GM23338 (cell line): ENCODE results near the gene TFDP1. TPM values are rescaled to one million over a fixed set of nuclear protein-coding genes. Genes with fewer than 3 reads are reported as not detected.

ENCODE experiments used
- ATAC-seq: fragments of 200-7000 bp; cut with Tn5 transposase; 3 replicates; pipeline ENCODE4 v1.9.1; 2020
- DNase-seq: peaks from one replicate; pipeline ENCODE4 v3.0.0-alpha.2; 2015; ENCODE audit warnings: low spot score
- H2AFZ ChIP-seq: fragments of 200-600 bp; sonication (generic); 2 replicates; pipeline ENCODE4 v1.8.0; 2016; ENCODE audit warnings: antibody characterized with exemption, mild to moderate bottlenecking, moderate library complexity
- H3F3A ChIP-seq: fragments of 200-600 bp; sonication (generic); replicated peaks from 2 replicates; pipeline ENCODE4 v1.8.0; 2017; ENCODE audit warnings: antibody characterized with exemption, mixed run types, low read depth
- H3K27ac ChIP-seq: fragments of 200-600 bp; sonication (generic); 2 replicates; pipeline ENCODE4 v1.6.1; 2016; ENCODE audit warnings: low read depth
- H3K27me3 ChIP-seq: fragments of 200-600 bp; sonication (generic); 2 replicates; pipeline ENCODE4 v1.8.0; 2016; ENCODE audit warnings: mild to moderate bottlenecking, mixed run types, moderate library complexity; ENCODE audit not compliant: insufficient read depth
- H3K36me3 ChIP-seq: fragments of 200-600 bp; sonication (generic); 2 replicates; pipeline ENCODE4 v1.8.0; 2016; ENCODE audit warnings: mild to moderate bottlenecking; ENCODE audit not compliant: insufficient read depth
- H3K4me1 ChIP-seq: fragments of 200-600 bp; sonication (generic); 2 replicates; pipeline ENCODE4 v1.8.0; 2016; ENCODE audit warnings: mild to moderate bottlenecking, moderate library complexity; ENCODE audit not compliant: insufficient read depth
- H3K4me2 ChIP-seq: fragments of 200-600 bp; sonication (generic); 2 replicates; pipeline ENCODE4 v1.7.1; 2017; ENCODE audit warnings: mixed run types
- H3K4me3 ChIP-seq: fragments of 200-600 bp; sonication (generic); 2 replicates; pipeline ENCODE4 v1.6.1; 2016; ENCODE audit warnings: mixed run types
- H3K79me2 ChIP-seq: fragments of 200-600 bp; sonication (generic); replicated peaks from 2 replicates; pipeline ENCODE4 v1.8.0; 2017; ENCODE audit warnings: mild to moderate bottlenecking; ENCODE audit not compliant: insufficient read depth
- H3K9me2 ChIP-seq: fragments of 200-600 bp; sonication (generic); 2 replicates; pipeline ENCODE4 v1.8.0; 2017; ENCODE audit not compliant: insufficient read depth
- H4K20me1 ChIP-seq: fragments of 200-600 bp; sonication (generic); replicated peaks from 2 replicates; pipeline ENCODE4 v1.8.0; 2017; ENCODE audit warnings: mild to moderate bottlenecking; ENCODE audit not compliant: insufficient read depth
- H3K27ac Mint-ChIP-seq: 2 replicates; pipeline ENCODE4 v1.8.0; 2020; ENCODE audit warnings: inconsistent platforms, mild to moderate bottlenecking, moderate library complexity, mixed read lengths
- H3K27me3 Mint-ChIP-seq: 3 replicates; pipeline ENCODE4 v1.8.0; 2022; ENCODE audit warnings: low read depth, mild to moderate bottlenecking, moderate library complexity, mixed read lengths, inconsistent platforms; ENCODE audit not compliant: insufficient read depth, poor library complexity
- H3K36me3 Mint-ChIP-seq: 3 replicates; pipeline ENCODE4 v1.8.0; 2021; ENCODE audit warnings: low read depth, mild to moderate bottlenecking, inconsistent platforms, moderate library complexity, mixed read lengths
- H3K4me1 Mint-ChIP-seq: 3 replicates; pipeline ENCODE4 v1.8.0; 2020; ENCODE audit warnings: mild to moderate bottlenecking, inconsistent platforms, mixed read lengths
- H3K4me3 Mint-ChIP-seq: 3 replicates; pipeline ENCODE4 v1.8.0; 2021; ENCODE audit warnings: moderate library complexity, mild to moderate bottlenecking, inconsistent platforms, mixed read lengths
- H3K9me3 Mint-ChIP-seq: 3 replicates; pipeline ENCODE4 v1.8.0; 2020; ENCODE audit warnings: moderate library complexity, mild to moderate bottlenecking, inconsistent platforms, mixed read lengths
- CREB1 ChIP-seq: fragments of 250-450 bp; sonication (Bioruptor Pico); IDR thresholded peaks from 2 replicates; pipeline ENCODE4 v1.5.0; 2020; ENCODE audit warnings: low read depth, mild to moderate bottlenecking, moderate library complexity
- EZH2 ChIP-seq: fragments of 200-600 bp; sonication (generic); IDR thresholded peaks from one replicate; pipeline ENCODE4 v1.8.0; 2017; ENCODE audit warnings: antibody characterized with exemption, mild to moderate bottlenecking, low read depth; ENCODE audit not compliant: unreplicated experiment
- EZH2phosphoT487 ChIP-seq: fragments of 200-600 bp; sonication (generic); IDR thresholded peaks from one replicate; pipeline ENCODE4 v1.8.1; 2018; ENCODE audit warnings: antibody characterized with exemption; ENCODE audit not compliant: unreplicated experiment
- JUNB ChIP-seq: IDR thresholded peaks from one replicate; pipeline ENCODE4 v1.6.1; 2016; ENCODE audit warnings: antibody characterized with exemption; ENCODE audit not compliant: unreplicated experiment
- NANOG ChIP-seq: IDR thresholded peaks from 2 replicates; pipeline ENCODE4 v1.6.1; 2016; ENCODE audit warnings: antibody characterized with exemption, borderline replicate concordance
- ZNF331 ChIP-seq: fragments of 250-450 bp; sonication (Bioruptor Pico); IDR thresholded peaks from 2 replicates; pipeline ENCODE4 v1.5.0; 2020; ENCODE audit warnings: low read depth, mild to moderate bottlenecking, moderate library complexity
- polyA plus RNA-seq: library from polyadenylated mRNA; unstranded; fragments of >200 nt; fragmentation: Nextera tagmentation; extraction: Ambion mirVana; gene quantifications from 2 replicates; pipeline ENCODE4 v1.2.1, GENCODE V29; 2016
- total RNA-seq: library from RNA; depleted of rRNA; stranded (reverse); fragments of >200 nt; shearing (Covaris generic); gene quantifications from 2 replicates; pipeline ENCODE4 v1.2.3, GENCODE V29; 2014
- TF ChIP-seq, protein P1 (sequence below), 2 experiments: fragments of 200-600 bp in 1 of 2; sonication (generic) in 1 of 2; conservative IDR thresholded peaks; 2 replicates each; pipeline versions ENCODE4 v1.5.1 to v1.6.1; 2016 to 2017; ENCODE audit warnings: antibody characterized with exemption in 2 of 2, low read depth in 2 of 2, mild to moderate bottlenecking in 2 of 2, moderate library complexity in 1 of 2
- TF ChIP-seq, protein P2 (sequence below): fragments of 250-450 bp; sonication (Bioruptor Pico); IDR thresholded peaks from 2 replicates; pipeline ENCODE4 v1.5.0; 2020; ENCODE audit warnings: mild to moderate bottlenecking, moderate library complexity
- TF ChIP-seq, protein P3 (sequence below): IDR thresholded peaks from one replicate; pipeline ENCODE4 v1.6.1; 2018; ENCODE audit warnings: antibody characterized with exemption; ENCODE audit not compliant: unreplicated experiment

Gene TFDP1
- total and polyA plus RNA-seq, 2 experiments from 2014 or later, result 42.9 to 80.0 TPM

DNA sequence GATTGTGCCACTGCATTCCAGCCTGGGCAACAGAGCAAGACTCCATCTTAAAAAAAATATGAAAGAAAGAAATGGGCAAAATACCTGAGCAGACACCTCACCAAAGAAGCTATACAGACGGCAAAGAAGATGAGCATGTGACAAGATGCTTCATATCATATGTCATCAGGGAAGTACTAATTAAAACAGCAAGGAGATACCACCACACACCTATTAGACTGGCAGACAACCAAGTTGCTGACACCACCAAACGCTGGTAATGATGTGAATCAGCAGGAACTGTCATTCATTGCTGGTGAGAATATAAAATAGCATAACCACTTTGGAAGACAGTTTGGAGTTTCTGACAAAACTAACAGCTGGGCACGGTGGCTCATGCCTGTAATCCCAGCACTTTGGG, 11.5 kb upstream of the TFDP1 start:
- no peak overlapping the region for H2AFZ ChIP-seq
- H3K79me2 ChIP-seq, result no peaks in the 10 kb centered on the region
- no peak overlapping the region for H3K4me2 ChIP-seq
- no peaks in the 10 kb centered on the region for H3K9me3 Mint-ChIP-seq
- no peaks in the 10 kb centered on the region for H3K27me3 ChIP-seq
- H3K4me3 Mint-ChIP-seq, result no peak overlapping the region
- DNase-seq, result no peak
- no peak overlapping the region for H3K27ac ChIP-seq
- H3F3A ChIP-seq, result no peaks in the 10 kb centered on the region
- no peak for ATAC-seq
- TF ChIP-seq EZH2phosphoT487, result no peak
- TF ChIP-seq JUNB, result no peak
- TF ChIP-seq NANOG, result no peak
- TF ChIP-seq, protein P1, sequence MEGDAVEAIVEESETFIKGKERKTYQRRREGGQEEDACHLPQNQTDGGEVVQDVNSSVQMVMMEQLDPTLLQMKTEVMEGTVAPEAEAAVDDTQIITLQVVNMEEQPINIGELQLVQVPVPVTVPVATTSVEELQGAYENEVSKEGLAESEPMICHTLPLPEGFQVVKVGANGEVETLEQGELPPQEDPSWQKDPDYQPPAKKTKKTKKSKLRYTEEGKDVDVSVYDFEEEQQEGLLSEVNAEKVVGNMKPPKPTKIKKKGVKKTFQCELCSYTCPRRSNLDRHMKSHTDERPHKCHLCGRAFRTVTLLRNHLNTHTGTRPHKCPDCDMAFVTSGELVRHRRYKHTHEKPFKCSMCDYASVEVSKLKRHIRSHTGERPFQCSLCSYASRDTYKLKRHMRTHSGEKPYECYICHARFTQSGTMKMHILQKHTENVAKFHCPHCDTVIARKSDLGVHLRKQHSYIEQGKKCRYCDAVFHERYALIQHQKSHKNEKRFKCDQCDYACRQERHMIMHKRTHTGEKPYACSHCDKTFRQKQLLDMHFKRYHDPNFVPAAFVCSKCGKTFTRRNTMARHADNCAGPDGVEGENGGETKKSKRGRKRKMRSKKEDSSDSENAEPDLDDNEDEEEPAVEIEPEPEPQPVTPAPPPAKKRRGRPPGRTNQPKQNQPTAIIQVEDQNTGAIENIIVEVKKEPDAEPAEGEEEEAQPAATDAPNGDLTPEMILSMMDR (conservative IDR thresholded peaks at IDR 0.05; ENCODE audit: low read depth in 2 of 2), result no peak
- TF ChIP-seq CREB1 (CRISPR knock-in tag), result no peak
- TF ChIP-seq ZNF331 (CRISPR knock-in tag), result no peak
- no peaks in the 10 kb centered on the region for H3K4me1 Mint-ChIP-seq
- H4K20me1 ChIP-seq, result no peaks in the 10 kb centered on the region
- H3K27ac Mint-ChIP-seq, result no peak overlapping the region
- no peaks in the 10 kb centered on the region for H3K9me2 ChIP-seq
- H3K27me3 Mint-ChIP-seq, result no peaks in the 10 kb centered on the region
- no peak overlapping the region for H3K4me3 ChIP-seq
- no peaks in the 10 kb centered on the region for H3K36me3 ChIP-seq
- no peaks in the 10 kb centered on the region for H3K4me1 ChIP-seq
- H3K36me3 Mint-ChIP-seq, result no peaks in the 10 kb centered on the region

DNA sequence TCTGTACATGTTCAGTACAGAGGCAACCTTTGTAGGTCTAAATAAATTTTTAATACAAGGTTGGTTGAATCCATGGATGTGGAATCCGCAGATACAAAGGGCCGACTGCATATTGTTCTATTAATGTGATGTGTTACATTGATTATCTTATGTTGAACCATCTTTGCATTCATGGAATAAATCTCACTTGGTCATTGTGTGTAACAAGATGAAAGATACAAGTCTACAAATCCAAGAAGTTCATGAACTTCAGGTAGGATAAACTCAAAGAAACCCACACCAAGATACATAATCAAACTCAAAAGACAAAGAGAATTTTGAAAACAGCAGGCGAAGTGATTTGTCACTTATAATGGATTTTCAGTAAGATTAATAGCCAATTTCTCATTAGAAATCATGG, 8.0 kb upstream of the TFDP1 start:
- no peak for DNase-seq
- no peaks in the 10 kb centered on the region for H3K27me3 ChIP-seq
- H3F3A ChIP-seq, result no peaks in the 10 kb centered on the region
- H3K27ac ChIP-seq, result no peak overlapping the region
- H3K4me3 ChIP-seq, result no peak overlapping the region
- Mint-ChIP-seq H3K27me3 (peaks cover 5% of the 10 kb centered on the region), H3K4me3 (no peak overlapping the region), H3K9me3 (no peaks in the 10 kb centered on the region), H3K36me3 (no peaks in the 10 kb centered on the region), H3K4me1 (no peaks in the 10 kb centered on the region), H3K27ac (no peak overlapping the region)
- no peaks in the 10 kb centered on the region for H3K79me2 ChIP-seq
- no peak for ATAC-seq
- no peaks in the 10 kb centered on the region for H3K36me3 ChIP-seq
- no peak overlapping the region for H2AFZ ChIP-seq
- no peaks in the 10 kb centered on the region for H3K4me1 ChIP-seq
- no peaks in the 10 kb centered on the region for H4K20me1 ChIP-seq
- H3K4me2 ChIP-seq, result no peak overlapping the region
- H3K9me2 ChIP-seq, result no peaks in the 10 kb centered on the region
- no peak for TF ChIP-seq CREB1 (CRISPR knock-in tag)
- TF ChIP-seq, protein P2, sequence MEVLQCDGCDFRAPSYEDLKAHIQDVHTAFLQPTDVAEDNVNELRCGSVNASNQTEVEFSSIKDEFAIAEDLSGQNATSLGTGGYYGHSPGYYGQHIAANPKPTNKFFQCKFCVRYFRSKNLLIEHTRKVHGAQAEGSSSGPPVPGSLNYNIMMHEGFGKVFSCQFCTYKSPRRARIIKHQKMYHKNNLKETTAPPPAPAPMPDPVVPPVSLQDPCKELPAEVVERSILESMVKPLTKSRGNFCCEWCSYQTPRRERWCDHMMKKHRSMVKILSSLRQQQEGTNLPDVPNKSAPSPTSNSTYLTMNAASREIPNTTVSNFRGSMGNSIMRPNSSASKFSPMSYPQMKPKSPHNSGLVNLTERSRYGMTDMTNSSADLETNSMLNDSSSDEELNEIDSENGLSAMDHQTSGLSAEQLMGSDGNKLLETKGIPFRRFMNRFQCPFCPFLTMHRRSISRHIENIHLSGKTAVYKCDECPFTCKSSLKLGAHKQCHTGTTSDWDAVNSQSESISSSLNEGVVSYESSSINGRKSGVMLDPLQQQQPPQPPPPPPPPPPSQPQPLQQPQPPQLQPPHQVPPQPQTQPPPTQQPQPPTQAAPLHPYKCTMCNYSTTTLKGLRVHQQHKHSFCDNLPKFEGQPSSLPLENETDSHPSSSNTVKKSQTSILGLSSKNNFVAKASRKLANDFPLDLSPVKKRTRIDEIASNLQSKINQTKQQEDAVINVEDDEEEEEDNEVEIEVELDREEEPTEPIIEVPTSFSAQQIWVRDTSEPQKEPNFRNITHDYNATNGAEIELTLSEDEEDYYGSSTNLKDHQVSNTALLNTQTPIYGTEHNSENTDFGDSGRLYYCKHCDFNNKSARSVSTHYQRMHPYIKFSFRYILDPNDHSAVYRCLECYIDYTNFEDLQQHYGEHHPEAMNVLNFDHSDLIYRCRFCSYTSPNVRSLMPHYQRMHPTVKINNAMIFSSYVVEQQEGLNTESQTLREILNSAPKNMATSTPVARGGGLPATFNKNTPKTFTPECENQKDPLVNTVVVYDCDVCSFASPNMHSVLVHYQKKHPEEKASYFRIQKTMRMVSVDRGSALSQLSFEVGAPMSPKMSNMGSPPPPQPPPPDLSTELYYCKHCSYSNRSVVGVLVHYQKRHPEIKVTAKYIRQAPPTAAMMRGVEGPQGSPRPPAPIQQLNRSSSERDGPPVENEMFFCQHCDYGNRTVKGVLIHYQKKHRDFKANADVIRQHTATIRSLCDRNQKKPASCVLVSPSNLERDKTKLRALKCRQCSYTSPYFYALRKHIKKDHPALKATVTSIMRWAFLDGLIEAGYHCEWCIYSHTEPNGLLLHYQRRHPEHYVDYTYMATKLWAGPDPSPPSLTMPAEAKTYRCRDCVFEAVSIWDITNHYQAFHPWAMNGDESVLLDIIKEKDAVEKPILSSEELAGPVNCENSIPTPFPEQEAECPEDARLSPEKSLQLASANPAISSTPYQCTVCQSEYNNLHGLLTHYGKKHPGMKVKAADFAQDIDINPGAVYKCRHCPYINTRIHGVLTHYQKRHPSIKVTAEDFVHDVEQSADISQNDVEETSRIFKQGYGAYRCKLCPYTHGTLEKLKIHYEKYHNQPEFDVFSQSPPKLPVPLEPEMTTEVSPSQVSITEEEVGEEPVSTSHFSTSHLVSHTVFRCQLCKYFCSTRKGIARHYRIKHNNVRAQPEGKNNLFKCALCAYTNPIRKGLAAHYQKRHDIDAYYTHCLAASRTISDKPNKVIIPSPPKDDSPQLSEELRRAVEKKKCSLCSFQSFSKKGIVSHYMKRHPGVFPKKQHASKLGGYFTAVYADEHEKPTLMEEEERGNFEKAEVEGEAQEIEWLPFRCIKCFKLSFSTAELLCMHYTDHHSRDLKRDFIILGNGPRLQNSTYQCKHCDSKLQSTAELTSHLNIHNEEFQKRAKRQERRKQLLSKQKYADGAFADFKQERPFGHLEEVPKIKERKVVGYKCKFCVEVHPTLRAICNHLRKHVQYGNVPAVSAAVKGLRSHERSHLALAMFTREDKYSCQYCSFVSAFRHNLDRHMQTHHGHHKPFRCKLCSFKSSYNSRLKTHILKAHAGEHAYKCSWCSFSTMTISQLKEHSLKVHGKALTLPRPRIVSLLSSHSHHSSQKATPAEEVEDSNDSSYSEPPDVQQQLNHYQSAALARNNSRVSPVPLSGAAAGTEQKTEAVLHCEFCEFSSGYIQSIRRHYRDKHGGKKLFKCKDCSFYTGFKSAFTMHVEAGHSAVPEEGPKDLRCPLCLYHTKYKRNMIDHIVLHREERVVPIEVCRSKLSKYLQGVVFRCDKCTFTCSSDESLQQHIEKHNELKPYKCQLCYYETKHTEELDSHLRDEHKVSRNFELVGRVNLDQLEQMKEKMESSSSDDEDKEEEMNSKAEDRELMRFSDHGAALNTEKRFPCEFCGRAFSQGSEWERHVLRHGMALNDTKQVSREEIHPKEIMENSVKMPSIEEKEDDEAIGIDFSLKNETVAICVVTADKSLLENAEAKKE (CRISPR knock-in tag), result no peak
- TF ChIP-seq, protein P3, sequence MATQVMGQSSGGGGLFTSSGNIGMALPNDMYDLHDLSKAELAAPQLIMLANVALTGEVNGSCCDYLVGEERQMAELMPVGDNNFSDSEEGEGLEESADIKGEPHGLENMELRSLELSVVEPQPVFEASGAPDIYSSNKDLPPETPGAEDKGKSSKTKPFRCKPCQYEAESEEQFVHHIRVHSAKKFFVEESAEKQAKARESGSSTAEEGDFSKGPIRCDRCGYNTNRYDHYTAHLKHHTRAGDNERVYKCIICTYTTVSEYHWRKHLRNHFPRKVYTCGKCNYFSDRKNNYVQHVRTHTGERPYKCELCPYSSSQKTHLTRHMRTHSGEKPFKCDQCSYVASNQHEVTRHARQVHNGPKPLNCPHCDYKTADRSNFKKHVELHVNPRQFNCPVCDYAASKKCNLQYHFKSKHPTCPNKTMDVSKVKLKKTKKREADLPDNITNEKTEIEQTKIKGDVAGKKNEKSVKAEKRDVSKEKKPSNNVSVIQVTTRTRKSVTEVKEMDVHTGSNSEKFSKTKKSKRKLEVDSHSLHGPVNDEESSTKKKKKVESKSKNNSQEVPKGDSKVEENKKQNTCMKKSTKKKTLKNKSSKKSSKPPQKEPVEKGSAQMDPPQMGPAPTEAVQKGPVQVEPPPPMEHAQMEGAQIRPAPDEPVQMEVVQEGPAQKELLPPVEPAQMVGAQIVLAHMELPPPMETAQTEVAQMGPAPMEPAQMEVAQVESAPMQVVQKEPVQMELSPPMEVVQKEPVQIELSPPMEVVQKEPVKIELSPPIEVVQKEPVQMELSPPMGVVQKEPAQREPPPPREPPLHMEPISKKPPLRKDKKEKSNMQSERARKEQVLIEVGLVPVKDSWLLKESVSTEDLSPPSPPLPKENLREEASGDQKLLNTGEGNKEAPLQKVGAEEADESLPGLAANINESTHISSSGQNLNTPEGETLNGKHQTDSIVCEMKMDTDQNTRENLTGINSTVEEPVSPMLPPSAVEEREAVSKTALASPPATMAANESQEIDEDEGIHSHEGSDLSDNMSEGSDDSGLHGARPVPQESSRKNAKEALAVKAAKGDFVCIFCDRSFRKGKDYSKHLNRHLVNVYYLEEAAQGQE, result no peak
- TF ChIP-seq ZNF331 (CRISPR knock-in tag), result no peak
- TF ChIP-seq EZH2, result no peak
